GM21786 (cell line): ENCODE data around the gene LGR6.
"Not testable (repeated sequence)": the region's sequence is repeated elsewhere in the genome, so short reads cannot be mapped to it uniquely, and the experiment has no call there.

Experiments
- ATAC-seq: cut with Tn5 transposase; IDR thresholded peaks from one replicate; pipeline ENCODE4 v1.9.1; 2021; ENCODE audit not compliant: unreplicated experiment

LGR6 gene, protein sequence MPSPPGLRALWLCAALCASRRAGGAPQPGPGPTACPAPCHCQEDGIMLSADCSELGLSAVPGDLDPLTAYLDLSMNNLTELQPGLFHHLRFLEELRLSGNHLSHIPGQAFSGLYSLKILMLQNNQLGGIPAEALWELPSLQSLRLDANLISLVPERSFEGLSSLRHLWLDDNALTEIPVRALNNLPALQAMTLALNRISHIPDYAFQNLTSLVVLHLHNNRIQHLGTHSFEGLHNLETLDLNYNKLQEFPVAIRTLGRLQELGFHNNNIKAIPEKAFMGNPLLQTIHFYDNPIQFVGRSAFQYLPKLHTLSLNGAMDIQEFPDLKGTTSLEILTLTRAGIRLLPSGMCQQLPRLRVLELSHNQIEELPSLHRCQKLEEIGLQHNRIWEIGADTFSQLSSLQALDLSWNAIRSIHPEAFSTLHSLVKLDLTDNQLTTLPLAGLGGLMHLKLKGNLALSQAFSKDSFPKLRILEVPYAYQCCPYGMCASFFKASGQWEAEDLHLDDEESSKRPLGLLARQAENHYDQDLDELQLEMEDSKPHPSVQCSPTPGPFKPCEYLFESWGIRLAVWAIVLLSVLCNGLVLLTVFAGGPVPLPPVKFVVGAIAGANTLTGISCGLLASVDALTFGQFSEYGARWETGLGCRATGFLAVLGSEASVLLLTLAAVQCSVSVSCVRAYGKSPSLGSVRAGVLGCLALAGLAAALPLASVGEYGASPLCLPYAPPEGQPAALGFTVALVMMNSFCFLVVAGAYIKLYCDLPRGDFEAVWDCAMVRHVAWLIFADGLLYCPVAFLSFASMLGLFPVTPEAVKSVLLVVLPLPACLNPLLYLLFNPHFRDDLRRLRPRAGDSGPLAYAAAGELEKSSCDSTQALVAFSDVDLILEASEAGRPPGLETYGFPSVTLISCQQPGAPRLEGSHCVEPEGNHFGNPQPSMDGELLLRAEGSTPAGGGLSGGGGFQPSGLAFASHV

DNA sequence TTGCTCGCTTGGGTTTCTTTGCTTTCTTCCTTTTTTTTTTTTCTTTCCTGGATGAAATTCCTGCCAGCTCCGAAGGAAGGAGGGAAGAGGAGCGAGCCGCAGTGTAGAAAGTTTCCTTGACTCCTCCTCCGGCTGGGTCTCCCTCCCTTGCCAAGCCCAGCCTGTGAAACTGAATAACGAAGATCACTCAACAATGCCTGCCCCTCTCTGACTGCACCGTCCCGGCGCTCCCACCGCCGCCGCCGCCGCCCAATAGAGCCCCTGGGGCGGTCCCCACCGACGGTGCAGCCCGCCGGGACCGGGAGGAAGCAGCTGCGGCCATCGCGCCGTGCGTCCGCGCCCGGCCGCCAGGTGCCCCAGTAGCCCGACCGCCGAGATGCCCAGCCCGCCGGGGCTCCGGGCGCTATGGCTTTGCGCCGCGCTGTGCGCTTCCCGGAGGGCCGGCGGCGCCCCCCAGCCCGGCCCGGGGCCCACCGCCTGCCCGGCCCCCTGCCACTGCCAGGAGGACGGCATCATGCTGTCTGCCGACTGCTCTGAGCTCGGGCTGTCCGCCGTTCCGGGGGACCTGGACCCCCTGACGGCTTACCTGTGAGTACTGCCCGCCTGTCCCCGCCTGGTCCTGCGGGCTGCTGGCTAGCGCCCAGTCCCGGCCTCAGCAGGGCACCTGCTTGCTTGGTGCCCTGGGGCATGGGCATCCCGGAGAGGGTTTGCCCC, at the start of gene LGR6:
LGR6 (plus strand) TSS at position 186 of the 714 bp plus-strand sequence; CDS start at position 377, 191 bp downstream.
- ATAC-seq = no peak

DNA sequence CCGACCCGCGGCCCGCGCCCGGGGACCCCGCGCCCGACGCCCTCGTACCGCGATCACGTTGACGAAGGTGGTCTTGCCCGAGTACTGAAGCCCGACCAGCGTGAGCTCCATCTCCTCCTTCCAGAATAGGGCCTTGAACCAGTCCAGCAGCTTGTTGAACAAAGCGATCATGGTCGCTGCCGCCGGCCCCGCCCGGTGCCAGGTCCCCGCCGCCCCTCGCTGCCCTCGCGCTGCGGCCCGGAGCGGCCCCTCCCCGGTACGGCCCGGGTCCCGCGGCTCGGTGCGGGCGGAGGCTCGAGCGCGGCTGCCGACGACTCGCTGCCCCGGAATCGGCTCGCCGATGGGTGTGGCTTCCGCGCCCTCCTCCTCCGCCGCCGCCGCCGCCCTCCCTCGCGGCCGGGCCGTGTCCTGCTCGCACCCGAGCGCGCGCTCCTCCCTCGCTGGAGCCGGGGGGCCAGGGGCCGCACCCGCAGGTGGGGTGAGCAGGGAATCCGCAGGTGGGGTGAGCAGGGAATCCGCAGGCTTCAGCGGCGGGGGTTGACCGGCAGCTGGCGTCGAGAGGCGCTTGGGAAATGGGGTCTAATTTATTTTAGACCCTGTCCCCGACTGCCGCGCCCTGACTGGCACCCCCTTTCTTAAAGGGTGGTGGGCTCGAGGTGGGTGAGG, 49.1 kb upstream of the LGR6 start, which contains the start of gene ARL8A:
ARL8A (minus strand) TSS at position 336 of the 666 bp plus-strand sequence; CDS start at position 171, 165 bp downstream.
- ATAC-seq = peak; percentile 68

DNA sequence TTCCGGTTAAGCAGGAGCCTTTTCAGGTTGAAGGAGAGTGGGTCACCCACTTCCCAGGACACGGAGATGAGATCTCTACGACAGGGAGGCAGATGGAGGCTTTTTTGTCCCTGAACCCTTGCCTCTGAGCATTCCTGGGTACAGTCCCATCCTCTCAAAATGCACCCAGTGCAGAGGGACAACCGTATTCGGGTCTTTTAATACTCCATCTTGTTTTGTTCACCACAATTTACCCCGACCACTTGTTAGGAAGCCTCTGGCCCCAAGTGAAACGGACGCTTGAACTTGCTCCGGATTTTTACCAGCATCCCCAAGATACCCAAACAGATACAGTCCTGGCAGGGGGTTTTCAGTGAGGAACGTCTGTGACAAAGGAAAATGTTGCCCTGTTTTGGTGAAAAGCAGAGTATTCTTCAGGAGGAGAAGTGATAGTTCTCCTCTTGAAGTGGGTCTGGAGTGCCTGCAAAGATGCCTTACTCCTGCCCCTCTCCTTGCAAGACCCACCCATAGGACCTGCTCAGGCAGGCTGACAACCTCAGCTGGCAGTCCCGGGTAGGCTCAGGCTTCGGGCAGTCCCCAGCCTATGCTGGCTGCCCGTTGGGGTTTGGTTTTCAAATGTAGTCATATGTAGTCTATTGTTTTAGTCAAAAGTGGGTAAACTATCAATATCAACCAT, 48.4 kb upstream of the LGR6 start:
- ATAC-seq = peak; percentile 1

DNA sequence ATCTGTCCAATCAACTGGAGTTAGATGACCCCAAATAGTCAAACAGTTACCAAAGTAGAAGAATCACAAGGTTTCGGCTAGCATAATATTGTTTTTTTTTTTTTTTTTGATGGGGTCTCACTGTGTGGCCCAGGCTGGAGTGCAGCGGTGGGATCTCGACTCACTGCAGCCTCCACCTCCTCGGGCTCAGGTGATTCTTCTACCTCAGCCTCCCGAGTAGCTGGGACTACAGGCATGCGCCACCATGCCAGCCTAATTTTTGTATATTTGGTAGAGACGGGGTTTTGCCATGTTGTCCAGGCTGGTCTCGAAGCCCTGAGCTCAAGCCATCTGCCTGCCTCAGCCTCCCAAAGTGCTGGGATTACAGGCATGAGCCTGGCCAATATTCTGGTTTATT, 47.9 kb upstream of the LGR6 start:
- ATAC-seq = not testable (repeated sequence)

DNA sequence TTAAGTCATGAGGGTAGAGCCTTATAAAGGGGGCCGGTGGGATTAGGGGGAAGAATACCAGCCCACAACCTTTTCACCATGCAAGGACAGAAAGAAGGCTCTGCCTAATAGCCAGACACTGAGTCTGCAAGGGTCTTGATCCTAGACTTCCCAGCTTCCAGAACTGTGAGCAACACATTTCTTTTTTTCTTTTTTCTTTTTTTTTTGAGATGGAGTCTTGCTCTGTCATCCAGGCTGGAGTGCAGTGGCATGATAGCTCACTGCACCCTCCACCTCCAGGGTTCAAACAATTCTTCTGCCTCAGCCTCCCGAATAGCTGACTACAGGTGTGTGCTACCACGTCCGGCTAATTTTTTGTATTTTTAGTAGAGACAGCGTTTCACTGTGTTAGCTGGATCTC, 47.3 kb upstream of the LGR6 start:
- no peak for ATAC-seq

DNA sequence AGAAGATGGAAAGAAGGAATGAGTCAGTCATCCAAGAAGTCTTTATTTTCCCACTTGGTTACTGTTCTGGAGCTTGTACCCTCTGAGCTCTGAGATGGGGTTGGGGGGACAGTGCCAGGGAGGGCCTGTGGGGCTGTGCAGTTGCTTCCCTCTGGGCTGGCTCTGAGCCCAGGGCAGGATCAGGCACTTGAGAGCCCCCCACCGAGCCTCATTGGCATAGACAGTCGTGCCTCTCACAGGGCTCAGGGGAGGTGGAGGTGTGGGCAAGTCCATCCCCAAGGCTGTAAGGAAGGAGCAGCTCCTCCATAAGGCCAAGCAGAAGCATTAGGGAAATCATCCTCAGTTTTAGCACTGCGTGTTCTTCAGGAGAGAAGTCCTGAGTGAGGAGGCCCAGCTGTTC, 46.6 kb upstream of the LGR6 start:
- no peak for ATAC-seq

DNA sequence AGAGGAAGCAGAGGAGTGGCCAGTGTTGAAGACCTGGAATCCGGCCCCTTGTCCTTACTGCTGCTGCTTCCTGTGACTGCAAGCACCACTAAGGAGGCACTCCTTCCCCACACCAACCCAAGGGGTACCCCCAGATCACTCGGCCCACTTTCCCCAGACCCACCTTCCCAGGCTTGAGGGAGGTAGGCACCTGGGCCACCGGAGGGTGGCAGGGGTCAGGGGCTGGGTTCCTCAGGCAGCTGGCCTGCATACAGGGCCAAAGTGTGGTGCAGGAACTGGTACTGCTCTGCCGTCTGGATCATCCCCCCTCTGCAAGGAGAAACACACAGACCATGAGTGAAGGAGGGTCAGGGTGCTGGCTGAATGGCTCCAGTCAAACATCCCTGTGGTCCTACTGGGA, 45.2 kb upstream of the LGR6 start:
- ATAC-seq = no peak

DNA sequence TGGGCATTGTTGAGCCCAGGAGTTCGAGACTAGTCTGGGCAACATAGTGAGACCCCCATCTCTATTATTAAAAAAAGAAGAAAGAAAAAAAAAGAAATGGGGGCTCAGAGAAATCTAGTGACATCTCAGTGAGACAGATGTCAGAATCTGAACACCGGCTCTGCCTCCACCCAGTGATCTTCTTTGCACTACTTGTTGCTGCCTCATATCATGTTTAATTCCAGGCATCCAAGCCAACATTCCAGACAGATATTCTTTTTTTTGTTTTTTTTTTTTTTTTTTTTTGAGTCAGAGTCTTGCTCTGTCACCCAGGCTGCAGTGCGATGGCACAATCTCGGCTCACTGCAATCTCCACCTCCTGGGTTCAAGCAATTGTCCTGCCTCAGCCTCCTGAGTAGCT, 44.0 kb upstream of the LGR6 start:
- no peak for ATAC-seq

DNA sequence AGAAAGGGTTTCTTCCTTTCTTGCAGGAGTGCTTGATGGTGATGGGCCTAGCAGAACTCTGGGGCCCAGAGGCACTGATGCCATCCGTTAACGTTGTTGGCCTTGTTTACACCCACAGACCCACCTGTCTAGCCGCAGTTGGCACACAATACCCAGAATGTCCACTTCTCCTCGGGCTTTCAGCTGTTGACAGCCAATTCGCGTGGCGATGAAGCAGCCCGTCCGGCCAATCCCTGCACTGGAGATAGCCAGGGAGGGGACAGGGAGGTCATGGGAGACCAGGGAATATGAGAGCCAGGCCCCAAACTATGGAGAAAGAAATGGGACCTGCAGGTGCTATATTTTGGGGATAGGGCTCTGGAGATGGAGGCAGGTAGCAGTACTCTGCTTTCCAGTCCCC, 43.4 kb upstream of the LGR6 start:
- ATAC-seq = no peak

DNA sequence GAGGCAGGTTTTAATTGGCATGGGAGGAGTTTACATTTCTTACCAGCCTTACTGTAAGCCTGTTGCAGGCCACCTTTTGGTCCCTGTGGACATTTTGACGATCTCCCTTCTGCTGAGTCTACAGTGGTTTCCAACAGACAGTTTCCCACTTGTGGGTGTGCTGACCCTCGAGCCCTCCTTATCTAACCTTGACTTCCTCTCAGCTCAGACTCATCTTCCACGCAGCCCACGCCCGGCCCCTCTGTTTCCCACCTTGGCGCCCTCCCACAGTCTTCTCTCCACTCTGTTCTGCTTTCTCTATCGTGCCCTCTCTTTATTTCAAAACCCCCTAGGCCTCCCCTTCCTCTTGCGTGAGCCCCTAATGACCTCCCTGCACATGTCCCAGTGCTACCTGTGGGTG, 43.0 kb upstream of the LGR6 start:
- ATAC-seq = no peak

DNA sequence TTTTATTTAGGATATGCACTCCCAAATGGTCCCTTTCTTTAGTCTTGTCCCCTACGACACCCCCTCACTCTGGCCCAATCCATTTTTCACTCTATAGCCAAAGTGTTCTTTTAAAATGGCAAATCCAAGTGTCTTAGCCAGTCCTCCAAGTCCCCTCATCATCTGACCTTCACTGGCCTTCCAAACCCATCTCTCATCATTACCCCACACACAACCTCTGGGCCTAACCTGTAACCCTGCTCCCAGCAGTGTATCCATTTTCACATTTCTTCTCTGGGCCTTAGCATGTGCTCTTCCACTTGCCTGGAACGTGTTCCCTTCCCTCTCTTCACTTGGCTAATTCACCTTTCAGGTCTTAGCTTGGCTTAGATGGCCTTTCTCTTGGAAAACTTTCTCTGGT, 42.6 kb upstream of the LGR6 start:
- ATAC-seq = no peak

DNA sequence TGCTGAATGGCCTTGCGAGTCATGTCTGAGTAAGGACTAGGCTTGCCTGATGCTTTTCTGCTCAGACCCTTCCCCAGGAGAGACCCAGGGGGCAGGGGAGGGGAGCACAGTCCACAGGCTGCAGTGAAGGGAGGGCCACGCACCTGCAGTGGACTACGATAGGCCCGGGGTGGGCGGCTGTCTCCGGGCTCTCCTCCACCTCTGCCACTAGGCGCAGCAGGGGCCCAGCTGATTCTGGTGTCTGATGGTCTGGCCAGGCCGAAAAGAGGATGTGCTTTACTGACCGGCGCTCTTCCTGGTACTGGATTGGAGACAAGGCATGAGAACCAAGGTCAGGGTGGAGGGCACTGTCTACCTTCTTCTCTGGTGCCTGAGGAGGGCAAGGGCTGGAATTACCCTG, 41.2 kb upstream of the LGR6 start:
- no peak for ATAC-seq

DNA sequence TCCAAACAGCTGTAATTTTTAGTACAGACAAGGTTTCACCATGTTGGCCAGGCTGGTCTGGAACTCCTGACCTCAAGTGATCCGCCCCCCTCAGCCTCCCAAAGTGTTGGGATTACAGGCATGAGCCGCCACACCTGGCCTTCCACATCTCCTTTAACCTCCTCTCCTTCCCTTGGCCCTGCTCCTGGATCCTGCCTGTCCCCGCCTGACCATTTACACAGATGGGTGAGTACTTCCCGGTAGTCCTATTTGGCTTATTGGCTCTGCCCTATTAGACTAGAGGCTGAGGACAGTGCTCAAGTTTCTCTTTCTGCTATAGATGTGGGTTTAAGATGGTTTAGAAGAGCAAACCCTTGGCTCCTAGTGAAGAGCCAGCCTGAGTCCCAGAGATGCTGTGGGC, 40.3 kb upstream of the LGR6 start:
- ATAC-seq = no peak

DNA sequence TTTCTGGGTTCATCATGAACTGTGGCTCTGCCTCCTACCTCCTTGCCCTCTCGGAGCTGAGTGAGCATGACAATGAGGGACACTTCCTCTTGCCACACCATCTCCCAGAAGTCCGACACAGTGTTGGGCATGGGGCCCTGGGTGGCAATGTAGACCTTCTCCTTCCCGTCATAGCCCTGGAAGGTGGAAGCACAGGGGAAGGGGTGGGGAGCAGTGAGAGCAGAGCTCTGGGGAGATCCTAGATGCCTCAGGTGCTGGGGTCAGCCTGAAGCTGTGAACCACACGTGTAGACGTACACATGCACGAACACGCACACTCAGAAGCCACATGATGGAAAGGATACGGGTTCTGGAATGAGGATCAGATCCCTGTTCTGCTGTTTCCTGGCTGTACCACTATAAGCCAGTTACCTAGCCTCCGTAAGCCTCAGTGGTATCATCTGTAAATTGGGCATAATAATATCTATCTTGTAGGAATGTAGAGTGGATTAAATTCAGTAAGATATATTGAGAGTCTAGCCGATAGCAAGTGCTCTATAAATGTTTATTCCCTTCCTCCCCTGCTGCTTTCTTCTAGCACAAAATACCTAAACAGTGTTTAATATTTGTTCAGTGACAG, 39.3 kb upstream of the LGR6 start:
- ATAC-seq = no peak

DNA sequence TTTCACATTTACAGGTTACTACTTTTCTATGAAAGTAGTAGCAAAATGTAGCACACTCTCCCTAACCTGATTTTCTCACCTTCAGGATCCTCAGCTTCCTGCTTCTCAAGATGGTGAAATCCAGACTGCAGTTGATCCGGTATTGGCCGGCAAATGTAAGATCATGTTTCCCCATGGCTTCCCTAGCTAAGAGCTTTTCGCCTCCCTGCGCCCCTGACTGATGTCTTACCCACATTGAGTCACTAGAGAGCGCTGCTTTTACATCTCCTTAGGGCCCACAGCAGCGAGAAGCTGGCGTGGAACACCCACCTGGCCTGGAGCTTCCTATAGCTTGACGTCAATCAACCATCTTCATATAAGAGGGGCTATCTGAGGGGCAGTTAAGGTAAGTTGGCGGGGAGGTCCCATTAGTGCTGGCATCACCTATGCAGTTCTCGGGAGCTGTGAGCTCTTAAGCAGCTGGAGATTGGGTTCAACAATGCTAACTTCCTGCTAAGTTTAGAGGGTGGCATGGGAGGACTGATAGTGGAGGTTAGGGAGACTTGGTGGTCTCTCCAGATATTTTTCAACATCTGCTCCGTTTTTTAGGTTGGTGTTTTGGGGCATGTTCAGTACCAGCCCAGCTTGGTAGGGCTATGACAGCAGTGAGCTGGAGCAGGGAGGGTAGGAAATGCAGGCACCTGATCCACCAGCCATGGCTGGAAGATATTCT, 38.7 kb upstream of the LGR6 start:
- ATAC-seq = no peak

DNA sequence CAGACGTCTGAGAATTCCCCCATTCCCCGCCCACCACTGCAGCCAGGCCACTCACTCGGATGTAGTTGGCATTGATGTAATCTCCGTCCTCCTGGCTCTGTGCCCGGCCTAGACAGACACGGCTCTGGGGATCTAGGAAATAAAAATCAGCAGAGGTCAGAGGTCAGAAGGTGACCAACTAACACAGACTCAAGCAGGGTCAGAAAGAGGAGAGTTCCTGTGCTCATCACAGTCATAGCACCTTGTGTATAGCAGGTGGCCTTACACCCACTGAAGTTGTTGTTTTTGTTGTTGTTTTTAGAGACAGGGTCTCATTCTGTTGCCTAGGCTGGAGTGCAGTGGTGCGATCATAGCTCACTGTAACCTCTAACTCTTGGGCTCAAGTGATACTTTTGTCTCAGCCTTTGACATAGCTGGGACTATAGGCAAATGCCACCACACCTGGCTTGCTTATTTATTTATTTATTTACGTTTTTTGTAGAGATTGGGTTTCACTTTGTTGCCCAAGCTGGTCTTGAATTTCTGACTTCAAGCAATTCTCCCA, 38.0 kb upstream of the LGR6 start:
- no peak for ATAC-seq

DNA sequence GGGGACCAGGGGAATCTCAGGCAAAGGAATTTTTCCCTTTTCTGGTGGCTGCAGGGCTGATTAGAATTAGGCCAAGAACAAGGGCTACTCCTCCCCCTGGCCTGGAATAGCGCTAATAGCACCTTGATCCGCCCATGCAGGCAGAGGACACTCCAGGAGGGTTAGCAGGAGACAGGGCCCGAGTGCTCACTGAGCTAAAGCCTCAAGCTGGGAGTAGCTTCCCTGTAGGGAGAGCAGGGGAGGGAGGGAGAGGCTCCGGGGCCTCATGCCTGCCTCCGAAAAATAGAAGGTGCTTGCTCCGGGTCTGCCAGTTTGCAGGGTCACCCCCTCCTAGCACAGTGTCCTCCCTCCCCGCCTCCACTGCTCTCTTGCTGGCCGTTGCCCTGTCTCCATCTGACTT, 37.0 kb upstream of the LGR6 start:
- no peak for ATAC-seq

DNA sequence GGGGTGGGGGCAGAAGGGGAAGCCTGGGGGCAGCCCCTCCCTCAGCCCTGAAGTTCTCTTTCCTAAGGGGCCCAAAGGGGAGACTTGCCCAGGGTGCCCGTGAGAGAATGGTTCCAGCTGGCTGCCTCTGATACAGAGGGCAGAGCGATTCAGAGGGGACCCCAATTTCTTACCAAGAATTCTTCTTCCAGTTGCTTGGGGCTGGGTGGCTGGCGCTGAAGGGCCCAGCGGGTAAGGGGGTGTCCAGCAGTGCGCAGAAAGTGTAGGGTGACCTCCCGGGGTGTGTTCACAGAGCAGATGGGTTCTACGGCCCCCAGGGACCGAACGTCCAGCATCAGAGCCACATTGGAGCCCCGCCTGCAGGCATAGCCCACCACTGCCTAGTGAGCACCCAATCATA, 35.7 kb upstream of the LGR6 start:
- ATAC-seq = no peak
